ENCODE results near the gene GLI3. TPM values are rescaled to one million over a fixed set of nuclear protein-coding genes. Genes with fewer than 3 reads are reported as not detected.

GLI3 gene
- total RNA-seq, 1 donor from 2014 or later = 32.0 TPM

- H3K4me3 Mint-ChIP-seq = no peak overlapping the region
Measured at GRCh38 chr7:42144604-42145003, 92.4 kb downstream of the GLI3 start.

DNA sequence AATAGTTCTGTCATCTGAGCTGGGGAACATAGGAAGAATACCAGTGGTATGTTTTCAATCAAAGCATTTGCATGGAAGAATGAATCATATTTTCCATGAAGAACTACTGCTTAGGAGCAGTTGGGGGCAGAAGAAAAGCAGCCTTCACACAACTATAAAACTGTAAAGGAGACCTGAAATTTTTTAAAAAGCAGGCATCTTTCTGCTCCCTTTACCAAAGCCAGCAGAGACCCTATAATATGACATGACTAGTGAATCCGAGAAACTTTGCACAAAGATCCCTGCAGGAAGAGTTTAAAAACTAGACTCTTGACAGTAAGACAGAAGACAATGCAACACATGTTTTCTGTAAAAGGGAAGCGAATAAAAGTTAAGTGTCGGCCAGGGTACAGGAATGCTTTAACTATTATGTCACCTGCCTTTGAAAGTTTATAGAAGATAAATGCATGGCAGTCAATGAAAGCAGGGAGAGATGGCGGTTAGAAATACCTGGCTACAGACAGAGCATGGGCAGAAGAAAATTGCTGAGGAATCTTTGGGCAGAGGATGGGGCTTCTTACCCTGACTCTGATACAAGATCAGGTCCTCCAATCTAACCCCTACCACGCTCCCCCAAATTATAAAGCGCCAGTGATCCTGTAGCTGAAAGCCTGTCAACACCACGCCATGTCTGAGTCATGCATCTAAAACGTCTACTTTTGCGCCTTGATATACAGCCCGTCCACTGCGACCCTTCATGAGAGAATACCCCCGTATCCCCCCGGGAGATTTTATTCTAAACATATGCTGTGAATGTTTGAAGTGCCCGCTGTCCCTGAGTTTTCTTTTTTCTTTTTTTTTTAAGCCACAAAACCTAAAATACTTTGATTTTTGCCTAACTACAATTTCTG lies 93.1 kb downstream of the GLI3 start:
- Histone ChIP-seq H3K36me3 (peaks cover 13% of the 10 kb centered on the region), H3K27me3 (no peaks in the 10 kb centered on the region), H3K4me3 (no peak overlapping the region), H3K9me3 (ENCODE audit: low read depth) (no peaks in the 10 kb centered on the region), H3K79me2 (ENCODE audit: low read depth) (peaks cover 100% of the 10 kb centered on the region), H4K20me1 (ENCODE audit: low read depth) (peaks cover 100% of the 10 kb centered on the region), H2AFZ (replicated peaks) (no peak overlapping the region), H3K9ac (no peak overlapping the region), H3K4me2 (peak overlapping the region; percentile 9), H3F3A (ENCODE audit: low read depth) (peaks cover 23% of the 10 kb centered on the region), H3K27ac (no peak overlapping the region), H3K4me1 (peaks cover 72% of the 10 kb centered on the region)
- peaks cover 51% of the 10 kb centered on the region for H3K4me1 Mint-ChIP-seq
- H3K27ac Mint-ChIP-seq = no peak overlapping the region
- H3K36me3 Mint-ChIP-seq = peaks cover 56% of the 10 kb centered on the region
- peaks cover 4% of the 10 kb centered on the region for H3K27me3 Mint-ChIP-seq (ENCODE audit: insufficient read depth, low read depth)
- TF ChIP-seq EZH2 (IDR thresholded peaks at IDR 0.05) (no peak), EZH2phosphoT487 (IDR thresholded peaks at IDR 0.05) (no peak), CTCF (IDR thresholded peaks at IDR 0.05) (no peak)
- no peaks in the 10 kb centered on the region for H3K9me3 Mint-ChIP-seq
- H3K4me3 Mint-ChIP-seq = no peak overlapping the region
- DNase-seq (ENCODE audit: low spot score) = no peak

More at GRCh38 chr7:42144604-42145003, 92.4 kb downstream of the GLI3 start:
- Mint-ChIP-seq H3K9me3 (no peaks in the 10 kb centered on the region), H3K4me1 (peaks cover 46% of the 10 kb centered on the region), H3K36me3 (peaks cover 56% of the 10 kb centered on the region), H3K27ac (no peak overlapping the region), H3K27me3 (ENCODE audit: insufficient read depth, low read depth) (peaks cover 4% of the 10 kb centered on the region)
- H3K27ac ChIP-seq = no peak overlapping the region
- no peak for TF ChIP-seq EZH2 (IDR thresholded peaks at IDR 0.05)
- no peak for TF ChIP-seq EZH2phosphoT487 (IDR thresholded peaks at IDR 0.05)
- TF ChIP-seq CTCF (IDR thresholded peaks at IDR 0.05) = no peak
- H3K4me3 ChIP-seq = no peak overlapping the region
- no peaks in the 10 kb centered on the region for H3K27me3 ChIP-seq
- no peaks in the 10 kb centered on the region for H3K9me3 ChIP-seq (ENCODE audit: low read depth)
- no peak for DNase-seq (ENCODE audit: low spot score)
- H3K36me3 ChIP-seq = peaks cover 13% of the 10 kb centered on the region
- no peak overlapping the region for H2AFZ ChIP-seq (replicated peaks)
- H3F3A ChIP-seq (ENCODE audit: low read depth) = peaks cover 16% of the 10 kb centered on the region
- peaks cover 100% of the 10 kb centered on the region for H3K79me2 ChIP-seq (ENCODE audit: low read depth)
- H3K9ac ChIP-seq = no peak overlapping the region
- peak overlapping the region; percentile 9 for H3K4me2 ChIP-seq
- H3K4me1 ChIP-seq = peaks cover 72% of the 10 kb centered on the region
- peaks cover 100% of the 10 kb centered on the region for H4K20me1 ChIP-seq (ENCODE audit: low read depth)

GRCh38 chr7:42142089-42142488 lies 94.9 kb downstream of the GLI3 start:
- Histone ChIP-seq H3K79me2 (ENCODE audit: low read depth) (peaks cover 100% of the 10 kb centered on the region), H3K4me1 (peaks cover 74% of the 10 kb centered on the region), H2AFZ (replicated peaks) (no peak overlapping the region), H3K4me3 (no peak overlapping the region), H3K36me3 (peaks cover 6% of the 10 kb centered on the region), H3K9me3 (ENCODE audit: low read depth) (no peaks in the 10 kb centered on the region), H4K20me1 (ENCODE audit: low read depth) (peaks cover 100% of the 10 kb centered on the region), H3K9ac (no peak overlapping the region), H3K27me3 (no peaks in the 10 kb centered on the region), H3K27ac (no peak overlapping the region), H3F3A (ENCODE audit: low read depth) (peaks cover 31% of the 10 kb centered on the region), H3K4me2 (no peak overlapping the region)
- Mint-ChIP-seq H3K36me3 (peaks cover 46% of the 10 kb centered on the region), H3K27ac (no peak overlapping the region), H3K9me3 (no peaks in the 10 kb centered on the region), H3K4me1 (peaks cover 68% of the 10 kb centered on the region), H3K4me3 (no peak overlapping the region), H3K27me3 (ENCODE audit: insufficient read depth, low read depth) (peaks cover 6% of the 10 kb centered on the region)
- TF ChIP-seq EZH2phosphoT487 (IDR thresholded peaks at IDR 0.05) = no peak
- TF ChIP-seq CTCF (IDR thresholded peaks at IDR 0.05) = no peak
- TF ChIP-seq EZH2 (IDR thresholded peaks at IDR 0.05) = no peak
- no peak for DNase-seq (ENCODE audit: low spot score)

Measured in neural progenitor cell (in vitro differentiated cells).